Neural progenitor cell (in vitro differentiated cells): ENCODE data around the gene PRX.

Experiments used
- CTCF ChIP-seq: fragments of 200-600 bp; sonication (generic); IDR thresholded peaks from 2 replicates; pipeline ENCODE4 v1.5.1; 2017; ENCODE audit warnings: antibody characterized with exemption, mild to moderate bottlenecking
- EZH2 ChIP-seq: fragments of 200-600 bp; sonication (generic); IDR thresholded peaks from 2 replicates; pipeline ENCODE4 v1.6.1; 2017; ENCODE audit warnings: antibody characterized with exemption, mild to moderate bottlenecking, moderate library complexity
- EZH2phosphoT487 ChIP-seq: fragments of 200-600 bp; sonication (generic); IDR thresholded peaks from 2 replicates; pipeline ENCODE4 v1.6.1; 2017; ENCODE audit warnings: antibody characterized with exemption

- TF ChIP-seq EZH2 (no peak), CTCF (no peak), EZH2phosphoT487 (no peak)
Measured at GRCh38 chr19:40348125-40348913, 64.9 kb downstream of the PRX start, which contains the start of the genes C19orf47 and PLD3.
